ENCODE measurements around the gene GABRR2.

Gene GABRR2

GRCh38 chr6:89315249-89315885 lies at the start of gene GABRR2:
Gene GABRR2 (minus strand): TSS chr6:89315299. CDS start chr6:89315165, 134 bp downstream.
- peaks cover 14% of the 10 kb centered on the region for H3K4me1 ChIP-seq (ENCODE audit: insufficient read depth, low read length)
- no peaks in the 10 kb centered on the region for H3K36me3 ChIP-seq (ENCODE audit: insufficient read depth, low read length)
- H3K9me3 ChIP-seq (ENCODE audit: control insufficient read depth, insufficient read depth, low read length), result no peaks in the 10 kb centered on the region
- H3K9ac ChIP-seq (ENCODE audit: low read depth, low read length), result no peak within 1 kb of the TSS

- Histone ChIP-seq H3K36me3 (ENCODE audit: insufficient read depth, low read length) (no peaks in the 10 kb centered on the region), H3K9ac (ENCODE audit: low read depth, low read length) (no peak overlapping the region), H3K4me1 (ENCODE audit: insufficient read depth, low read length) (peaks cover 2% of the 10 kb centered on the region; the same call in 1 of the 2 replicates), H3K9me3 (ENCODE audit: control insufficient read depth, insufficient read depth, low read length) (no peaks in the 10 kb centered on the region)
These were observed 49.5 kb upstream of the GABRR2 start for GRCh38 chr6:89364586-89364985.

GRCh38 chr6:89361171-89361570 lies 46.1 kb upstream of the GABRR2 start:
- peaks cover 5% of the 10 kb centered on the region; the same call in 1 of the 2 replicates for H3K4me1 ChIP-seq (ENCODE audit: insufficient read depth, low read length)
- H3K9me3 ChIP-seq (ENCODE audit: control insufficient read depth, insufficient read depth, low read length), result no peaks in the 10 kb centered on the region
- H3K9ac ChIP-seq (ENCODE audit: low read depth, low read length), result no peak overlapping the region
- H3K36me3 ChIP-seq (ENCODE audit: insufficient read depth, low read length), result no peaks in the 10 kb centered on the region

- H3K36me3 ChIP-seq (ENCODE audit: insufficient read depth, low read length), result no peaks in the 10 kb centered on the region
- no peak overlapping the region for H3K9ac ChIP-seq (ENCODE audit: low read depth, low read length)
- H3K4me1 ChIP-seq (ENCODE audit: insufficient read depth, low read length), result peaks cover 5% of the 10 kb centered on the region; the same call in 1 of the 2 replicates
- no peaks in the 10 kb centered on the region for H3K9me3 ChIP-seq (ENCODE audit: control insufficient read depth, insufficient read depth, low read length)
These were observed 45.4 kb upstream of the GABRR2 start for GRCh38 chr6:89360415-89360999.

GRCh38 chr6:89359561-89359960 lies 44.5 kb upstream of the GABRR2 start:
- H3K4me1 ChIP-seq (ENCODE audit: insufficient read depth, low read length), result peaks cover 5% of the 10 kb centered on the region; the same call in 1 of the 2 replicates

GRCh38 chr6:89357390-89357789 lies 42.3 kb upstream of the GABRR2 start:
- H3K4me1 ChIP-seq (ENCODE audit: insufficient read depth, low read length), result peaks cover 5% of the 10 kb centered on the region; the same call in 1 of the 2 replicates

More at GRCh38 chr6:89359561-89359960, 44.5 kb upstream of the GABRR2 start:
- H3K9ac ChIP-seq (ENCODE audit: low read depth, low read length), result no peak overlapping the region
- H3K9me3 ChIP-seq (ENCODE audit: control insufficient read depth, insufficient read depth, low read length), result no peaks in the 10 kb centered on the region
- H3K36me3 ChIP-seq (ENCODE audit: insufficient read depth, low read length), result no peaks in the 10 kb centered on the region

GRCh38 chr6:89356642-89357170 lies 41.6 kb upstream of the GABRR2 start:
- Histone ChIP-seq H3K9me3 (ENCODE audit: control insufficient read depth, insufficient read depth, low read length) (no peaks in the 10 kb centered on the region), H3K36me3 (ENCODE audit: insufficient read depth, low read length) (no peaks in the 10 kb centered on the region), H3K9ac (ENCODE audit: low read depth, low read length) (no peak overlapping the region), H3K4me1 (ENCODE audit: insufficient read depth, low read length) (peaks cover 5% of the 10 kb centered on the region; the same call in 1 of the 2 replicates)

More at GRCh38 chr6:89357390-89357789, 42.3 kb upstream of the GABRR2 start:
- Histone ChIP-seq H3K36me3 (ENCODE audit: insufficient read depth, low read length) (no peaks in the 10 kb centered on the region), H3K9ac (ENCODE audit: low read depth, low read length) (no peak overlapping the region), H3K9me3 (ENCODE audit: control insufficient read depth, insufficient read depth, low read length) (no peaks in the 10 kb centered on the region)

GRCh38 chr6:89355511-89356194 lies 40.6 kb upstream of the GABRR2 start:
- Histone ChIP-seq H3K4me1 (ENCODE audit: insufficient read depth, low read length) (peaks cover 6% of the 10 kb centered on the region; the same call in 1 of the 2 replicates), H3K9ac (ENCODE audit: low read depth, low read length) (no peak overlapping the region), H3K9me3 (ENCODE audit: control insufficient read depth, insufficient read depth, low read length) (no peaks in the 10 kb centered on the region), H3K36me3 (ENCODE audit: insufficient read depth, low read length) (no peaks in the 10 kb centered on the region)

- Histone ChIP-seq H3K36me3 (ENCODE audit: insufficient read depth, low read length) (no peaks in the 10 kb centered on the region), H3K9ac (ENCODE audit: low read depth, low read length) (no peak overlapping the region), H3K4me1 (ENCODE audit: insufficient read depth, low read length) (peaks cover 3% of the 10 kb centered on the region; the same call in 1 of the 2 replicates), H3K9me3 (ENCODE audit: control insufficient read depth, insufficient read depth, low read length) (no peaks in the 10 kb centered on the region)
These were observed 38.7 kb upstream of the GABRR2 start for GRCh38 chr6:89353702-89354392.

GRCh38 chr6:89353118-89353556 lies 38.0 kb upstream of the GABRR2 start:
- peaks cover 10% of the 10 kb centered on the region for H3K4me1 ChIP-seq (ENCODE audit: insufficient read depth, low read length)
- H3K36me3 ChIP-seq (ENCODE audit: insufficient read depth, low read length), result no peaks in the 10 kb centered on the region
- no peaks in the 10 kb centered on the region for H3K9me3 ChIP-seq (ENCODE audit: control insufficient read depth, insufficient read depth, low read length)
- peak overlapping the region; percentile 91 for H3K9ac ChIP-seq (ENCODE audit: low read depth, low read length)

- H3K36me3 ChIP-seq (ENCODE audit: insufficient read depth, low read length), result no peaks in the 10 kb centered on the region
- peak within 1 kb of the TSS; percentile 91 for H3K9ac ChIP-seq (ENCODE audit: low read depth, low read length)
- peaks cover 16% of the 10 kb centered on the region for H3K4me1 ChIP-seq (ENCODE audit: insufficient read depth, low read length)
- no peaks in the 10 kb centered on the region for H3K9me3 ChIP-seq (ENCODE audit: control insufficient read depth, insufficient read depth, low read length)
These were observed 37.4 kb upstream of the GABRR2 start, which contains the start of gene UBE2J1 for GRCh38 chr6:89352278-89353117. Gene UBE2J1 (minus strand): TSS chr6:89352722. CDS start chr6:89352569, 153 bp downstream.

GRCh38 chr6:89351671-89352277 lies 36.7 kb upstream of the GABRR2 start:
- peak overlapping the region; percentile 91 for H3K9ac ChIP-seq (ENCODE audit: low read depth, low read length)
- H3K9me3 ChIP-seq (ENCODE audit: control insufficient read depth, insufficient read depth, low read length), result no peaks in the 10 kb centered on the region
- no peaks in the 10 kb centered on the region for H3K36me3 ChIP-seq (ENCODE audit: insufficient read depth, low read length)
- peaks cover 17% of the 10 kb centered on the region for H3K4me1 ChIP-seq (ENCODE audit: insufficient read depth, low read length)

All from ES-I3 (cell line).